Activated T-cell treated with anti-CD3 and anti-CD28 coated beads, Interleukin-2, amount 50 U/mL, for 48 hours (primary cell): ENCODE measurements around the gene HTR4.
"Not testable (repeated sequence)": the region's sequence is repeated elsewhere in the genome, so short reads cannot be mapped to it uniquely, and the experiment has no call there.

Experiments
- DNase-seq, 2 experiments: peaks; one replicate each; pipeline ENCODE4 v3.0.0-alpha.2; 2020

Gene HTR4, protein sequence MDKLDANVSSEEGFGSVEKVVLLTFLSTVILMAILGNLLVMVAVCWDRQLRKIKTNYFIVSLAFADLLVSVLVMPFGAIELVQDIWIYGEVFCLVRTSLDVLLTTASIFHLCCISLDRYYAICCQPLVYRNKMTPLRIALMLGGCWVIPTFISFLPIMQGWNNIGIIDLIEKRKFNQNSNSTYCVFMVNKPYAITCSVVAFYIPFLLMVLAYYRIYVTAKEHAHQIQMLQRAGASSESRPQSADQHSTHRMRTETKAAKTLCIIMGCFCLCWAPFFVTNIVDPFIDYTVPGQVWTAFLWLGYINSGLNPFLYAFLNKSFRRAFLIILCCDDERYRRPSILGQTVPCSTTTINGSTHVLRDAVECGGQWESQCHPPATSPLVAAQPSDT

DNA sequence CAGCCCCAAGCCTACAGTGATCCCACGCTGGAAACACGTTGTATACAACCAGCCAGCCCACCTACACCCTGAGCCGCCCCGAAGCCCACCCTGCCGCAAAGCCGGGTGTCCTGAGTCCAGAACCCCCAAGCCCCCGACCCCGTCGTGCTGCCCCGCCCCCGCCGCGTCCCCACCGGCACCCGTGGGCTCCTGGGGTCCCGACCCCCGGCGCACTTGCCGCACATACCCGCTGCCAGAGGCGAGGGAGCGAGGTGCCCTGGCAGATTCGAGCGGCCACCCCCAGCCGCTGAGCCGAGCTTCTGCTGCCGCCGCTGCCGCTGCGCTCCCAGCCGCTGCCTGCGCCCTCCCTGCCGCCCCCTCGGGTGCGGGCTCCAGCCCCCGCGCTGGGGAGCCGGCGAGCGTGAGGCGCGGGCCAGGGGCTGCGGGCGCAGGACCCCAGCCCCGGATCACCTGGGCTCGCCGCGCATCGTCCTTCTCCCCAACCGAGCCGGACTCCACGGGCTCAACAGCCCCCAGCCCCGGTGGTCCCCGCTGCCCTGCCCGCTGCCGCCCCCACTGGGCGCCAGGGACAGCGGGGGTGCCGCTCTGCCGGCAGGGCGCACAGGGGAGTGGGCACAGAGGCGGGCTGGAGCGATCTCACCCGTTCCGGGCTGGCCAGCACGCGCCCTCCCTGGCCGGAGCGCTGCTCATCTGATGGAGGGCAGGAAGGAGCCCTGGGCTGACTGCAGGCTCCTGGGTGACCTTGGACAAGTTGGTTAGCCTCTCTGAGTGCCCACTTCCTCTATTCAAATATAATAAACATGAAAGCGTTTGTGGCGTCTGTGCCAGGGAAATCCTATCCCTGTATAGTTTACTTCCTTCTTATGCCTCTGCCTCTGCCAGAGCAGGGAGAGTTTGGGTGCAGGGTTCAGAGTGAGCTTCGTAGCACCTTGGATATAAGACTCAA is at the start of gene HTR4:
HTR4 (minus strand) TSS at position 692 of the 946 bp plus-strand sequence. CDS start 17,513 bp downstream, outside the sequence.
- no peak for DNase-seq

DNA sequence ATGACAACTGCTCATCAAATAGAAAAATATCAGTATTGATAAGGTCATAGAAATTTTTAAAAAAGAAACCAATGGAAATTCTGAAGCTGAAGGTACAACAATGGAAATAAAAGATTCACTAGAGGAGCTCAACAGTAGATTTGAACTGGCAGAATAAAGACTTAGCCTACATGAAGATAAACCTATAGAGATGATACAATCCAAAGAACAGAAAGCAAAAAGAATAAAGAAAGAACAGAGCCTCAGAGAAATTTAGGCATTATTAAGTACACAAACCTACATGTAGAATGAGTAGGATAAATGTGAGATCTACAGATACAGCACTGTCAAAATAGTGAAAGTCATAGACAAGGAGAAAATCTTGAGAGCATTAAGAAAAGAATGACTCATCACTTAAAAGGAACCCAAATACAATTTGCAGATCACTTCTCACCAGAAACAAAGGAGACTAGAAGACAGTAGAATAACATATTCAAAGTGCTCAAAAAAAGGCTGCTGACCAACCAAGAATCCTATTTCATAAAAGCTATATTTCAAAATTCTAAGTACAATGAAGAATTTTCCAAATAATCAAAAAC is 47.8 kb upstream of the HTR4 start:
- no peak for DNase-seq

DNA sequence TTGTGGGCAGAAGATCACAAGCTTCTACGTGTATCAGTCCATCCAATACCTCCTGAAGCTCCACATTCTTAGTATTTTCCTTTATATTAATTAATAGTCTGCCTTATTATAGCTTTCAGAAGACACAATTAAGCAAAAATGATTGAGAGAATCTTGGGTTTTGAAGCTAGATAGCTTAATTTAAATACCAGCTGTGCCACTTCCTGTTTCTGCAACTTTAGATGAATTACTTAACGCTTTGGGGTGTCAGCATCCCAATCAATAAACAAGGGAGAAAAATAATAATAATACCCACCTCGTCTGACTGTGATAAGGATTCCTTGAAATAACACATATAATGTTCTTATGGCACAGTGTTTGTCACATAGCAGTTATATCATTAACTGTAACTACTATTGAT is 44.7 kb upstream of the HTR4 start:
- DNase-seq = no peak

DNA sequence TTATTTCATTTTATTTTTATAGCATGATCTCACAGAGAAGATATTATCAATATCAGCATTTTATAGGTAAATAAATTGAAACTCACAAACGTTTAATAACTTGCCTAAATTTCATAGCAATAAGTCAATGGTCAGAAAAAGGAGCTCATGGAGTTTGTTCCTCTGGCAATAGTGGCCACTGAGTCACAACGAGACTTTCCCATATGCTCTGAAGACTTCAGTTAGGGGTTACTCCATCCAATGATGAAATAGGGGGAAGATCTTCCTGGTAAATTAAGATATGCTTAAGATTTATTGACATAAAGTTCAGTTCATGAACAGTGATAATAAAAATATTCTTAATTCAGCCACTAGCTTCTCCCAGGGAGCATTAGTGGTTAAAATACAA is 43.5 kb upstream of the HTR4 start:
- no peak for DNase-seq

DNA sequence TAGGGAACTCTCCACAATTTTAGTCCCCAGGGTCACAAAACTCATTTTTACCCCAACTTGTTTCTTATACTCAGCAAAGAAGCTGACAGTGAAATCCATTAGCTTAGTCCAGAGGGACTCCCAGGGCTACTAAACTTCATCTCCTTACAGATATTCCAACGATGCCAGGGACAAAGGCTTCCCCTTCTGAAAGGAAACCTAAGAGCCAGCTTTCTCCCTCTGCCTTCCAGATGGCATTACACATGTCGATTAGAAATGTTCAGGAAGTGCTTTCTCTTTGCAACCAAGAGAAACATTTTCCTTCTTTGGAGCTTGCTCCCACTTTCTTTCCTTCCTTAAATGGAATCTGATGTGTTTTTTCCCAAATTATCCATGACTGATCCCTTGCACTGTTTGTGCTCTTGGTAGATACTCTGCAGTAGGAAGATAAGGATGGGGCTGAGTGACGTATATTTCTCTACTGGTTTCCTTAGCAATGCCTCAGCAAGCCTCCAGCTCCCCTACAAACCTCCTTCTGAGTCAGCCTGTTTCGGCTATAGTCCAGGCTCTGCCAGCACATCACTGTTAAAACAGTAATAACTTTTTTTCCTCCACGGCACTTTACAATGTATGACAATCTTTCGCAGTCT is 43.0 kb upstream of the HTR4 start:
- DNase-seq = no peak

DNA sequence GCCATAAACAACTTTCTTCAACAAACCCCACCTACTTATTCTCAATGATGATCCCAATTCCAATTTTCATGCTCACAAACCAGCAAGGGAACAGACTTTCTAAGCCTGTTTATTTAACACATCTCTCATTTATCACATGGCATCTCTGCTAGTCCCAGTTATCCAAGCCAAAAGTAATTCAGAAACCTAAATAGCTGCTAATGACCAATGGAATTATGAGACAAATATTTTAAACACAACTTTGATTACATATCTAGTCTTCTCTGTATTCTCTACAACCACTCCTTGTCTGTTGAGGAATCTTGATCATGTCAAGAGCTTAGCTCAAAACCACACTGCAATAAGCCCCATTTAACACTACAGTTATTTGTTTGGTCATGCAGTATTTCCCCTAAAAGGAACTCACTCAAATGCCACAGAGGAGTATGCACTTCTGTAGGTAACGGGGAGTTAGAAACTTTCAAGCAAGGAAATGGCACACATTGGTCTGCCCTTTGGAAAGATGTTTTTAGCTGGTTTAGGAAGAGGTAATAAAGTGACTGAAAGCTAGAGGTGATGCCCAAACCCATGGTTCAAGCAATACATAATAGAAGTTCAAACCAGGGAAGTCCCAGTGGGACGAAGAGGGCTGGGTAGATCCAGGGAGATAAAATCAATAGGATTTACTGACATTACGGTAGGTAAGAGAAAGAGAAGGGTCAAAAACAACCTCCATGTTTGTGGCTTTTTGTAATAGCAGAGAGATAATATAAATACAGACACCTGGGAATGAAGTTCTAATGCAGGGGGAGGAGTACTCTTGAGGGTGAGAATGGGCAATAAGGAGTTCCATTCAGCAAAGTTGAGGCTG is 42.1 kb upstream of the HTR4 start:
- DNase-seq = no peak

DNA sequence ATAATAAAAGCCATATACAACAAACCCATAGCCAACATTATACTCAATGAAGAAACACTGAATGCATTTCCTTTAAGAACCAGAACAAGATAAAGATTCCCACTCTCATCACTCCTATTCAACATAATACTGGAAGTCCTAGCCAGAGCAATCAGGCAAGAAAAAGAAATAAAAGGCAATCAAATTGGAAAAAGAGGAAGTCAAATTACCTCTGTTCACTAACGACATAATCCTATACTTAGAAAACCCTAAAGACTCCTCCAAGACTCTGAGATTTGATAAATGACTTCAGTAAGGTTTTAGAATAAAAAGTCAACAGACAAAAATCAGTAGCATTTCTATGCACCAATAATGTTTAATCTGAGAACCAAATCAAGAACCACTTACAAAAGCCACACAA is 36.6 kb upstream of the HTR4 start:
- no peak for DNase-seq

DNA sequence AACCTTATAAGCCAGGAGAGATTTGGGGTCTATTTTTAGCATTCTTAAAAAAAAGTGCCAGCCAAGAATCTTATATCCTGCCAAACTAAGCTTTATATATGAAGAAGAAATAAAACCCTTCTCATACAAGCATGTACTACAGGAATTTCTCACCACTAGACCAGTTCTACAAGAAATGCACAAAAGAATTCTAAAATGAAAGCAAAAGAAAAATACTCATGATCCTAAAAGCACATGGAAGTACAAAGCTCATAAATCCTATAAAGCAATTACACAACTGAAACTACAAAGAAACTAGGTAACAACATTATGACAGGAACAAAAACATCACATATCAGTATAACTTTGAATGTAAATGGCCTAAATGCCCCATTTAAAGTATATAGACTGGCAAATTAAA is 34.5 kb upstream of the HTR4 start:
- DNase-seq = no peak

DNA sequence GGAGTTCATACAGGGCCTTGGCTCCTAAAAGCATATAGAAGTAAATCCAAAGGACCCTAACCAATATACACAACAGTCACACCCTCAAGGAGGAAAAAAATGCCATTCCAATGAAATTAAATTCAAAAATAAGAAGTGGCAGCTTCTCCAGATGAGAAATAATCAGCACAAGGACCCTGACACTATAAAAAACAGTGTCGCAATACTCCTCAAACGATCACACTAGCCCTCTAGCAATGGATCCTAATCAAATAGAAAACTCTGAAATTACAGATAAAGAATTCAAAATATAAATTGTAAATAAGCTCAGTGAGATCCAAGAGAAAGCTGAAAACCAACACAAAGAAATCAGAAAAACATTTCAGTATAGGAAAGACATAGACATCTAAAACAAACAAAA is 33.5 kb upstream of the HTR4 start:
- DNase-seq = no peak

DNA sequence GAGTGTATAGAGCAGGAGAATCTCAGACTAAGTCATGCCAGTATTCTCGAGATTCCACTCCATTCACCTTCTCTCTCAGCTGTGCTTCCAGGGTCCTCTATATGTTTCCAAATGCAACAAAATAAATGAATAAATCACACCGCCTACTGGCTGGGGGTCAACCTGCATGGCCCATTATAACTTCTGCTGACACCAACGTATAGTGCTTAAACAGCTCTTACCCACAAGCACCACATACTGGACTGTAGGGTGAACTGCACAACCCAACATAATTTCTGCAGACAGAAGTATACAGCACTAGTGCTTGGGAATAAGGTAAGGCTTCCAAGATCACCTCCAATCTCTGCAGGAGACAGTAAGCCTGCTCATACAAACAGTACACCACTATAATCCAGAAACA is 33.1 kb upstream of the HTR4 start:
- no peak for DNase-seq

DNA sequence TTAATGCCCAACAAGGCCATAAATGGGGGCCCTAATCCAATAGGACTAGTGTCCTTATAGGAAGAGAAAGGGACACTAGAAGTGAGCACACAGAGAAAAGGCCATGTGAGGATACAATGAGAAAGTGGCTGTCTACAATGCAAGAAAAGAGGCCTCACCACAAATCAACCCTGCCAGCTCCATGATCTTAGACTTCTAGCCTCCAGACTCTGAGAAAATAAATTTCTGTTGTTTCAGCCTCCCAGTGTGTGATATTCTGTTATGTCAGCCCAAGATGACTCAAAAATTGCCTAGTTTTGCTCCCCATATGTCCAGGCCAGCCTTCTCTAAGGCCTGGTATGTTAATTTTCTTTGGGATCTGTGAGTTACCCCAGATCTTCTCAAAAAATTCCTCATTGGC is 32.3 kb upstream of the HTR4 start:
- DNase-seq = no peak

DNA sequence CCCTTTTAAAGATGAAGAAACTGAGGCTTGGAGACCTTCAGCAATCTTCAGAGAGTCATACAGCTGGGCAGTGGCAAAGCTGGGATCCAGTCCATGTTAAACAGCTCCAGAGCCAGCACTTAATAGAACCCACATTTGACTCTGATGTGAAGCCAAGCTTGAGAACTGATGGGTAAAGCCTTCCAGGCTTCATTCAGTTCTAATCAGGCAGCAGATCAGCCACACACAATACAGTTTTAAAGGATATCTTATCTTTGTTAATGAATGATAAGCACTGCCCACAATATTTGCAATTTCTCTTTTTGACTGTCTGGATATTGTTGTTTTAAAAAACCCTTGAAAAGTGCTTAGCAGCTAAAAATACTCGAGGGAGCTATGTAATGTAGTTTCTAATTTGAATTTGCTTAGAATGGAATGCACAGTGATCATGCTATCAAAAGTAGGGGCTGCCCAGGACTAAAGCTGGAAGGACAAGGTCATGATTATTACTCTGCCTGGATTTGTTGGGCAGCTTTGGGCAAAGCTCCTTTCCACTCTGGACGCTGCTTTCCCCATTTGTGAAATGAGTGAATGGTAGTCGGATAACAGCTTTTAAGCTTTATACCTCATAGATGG is 31.3 kb upstream of the HTR4 start:
- no peak for DNase-seq

DNA sequence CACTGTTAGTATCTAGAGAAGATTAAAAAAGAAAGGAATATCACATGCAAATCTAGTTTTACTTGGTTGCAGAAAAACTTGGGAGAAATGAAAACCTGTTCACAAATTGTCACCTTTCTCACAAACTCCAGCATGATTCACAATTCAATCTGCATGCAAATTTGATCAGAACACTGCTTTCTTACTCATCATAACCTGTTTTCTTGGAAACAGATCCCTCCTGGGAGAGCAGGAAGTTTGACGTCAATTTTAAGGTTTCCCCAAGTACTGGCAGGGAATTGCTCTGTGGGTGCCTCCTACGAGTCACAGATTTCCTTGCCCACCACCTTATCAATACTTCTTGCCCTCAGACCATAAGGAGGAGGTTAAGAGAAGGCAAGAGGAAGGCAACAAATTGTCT is 30.2 kb upstream of the HTR4 start:
- DNase-seq = no peak

DNA sequence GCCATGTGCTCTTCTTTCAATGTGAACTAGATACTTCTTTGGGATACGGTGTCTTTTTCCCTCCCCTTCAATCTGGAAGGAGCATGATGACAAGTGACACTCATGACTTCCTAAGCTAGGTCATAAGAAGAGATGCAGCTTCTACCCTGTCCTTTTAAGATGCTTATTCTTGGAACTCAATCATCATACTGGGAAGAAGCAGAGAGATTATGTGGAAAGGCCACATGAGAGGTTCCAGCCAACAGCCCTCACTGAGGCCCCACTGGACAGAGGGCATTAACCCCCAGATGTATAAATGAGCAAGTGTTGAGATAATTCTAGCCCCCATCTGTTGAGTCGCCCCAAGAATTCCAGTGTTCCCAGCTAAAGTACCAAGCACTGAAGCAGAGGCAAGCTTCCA is 29.3 kb upstream of the HTR4 start:
- no peak for DNase-seq

DNA sequence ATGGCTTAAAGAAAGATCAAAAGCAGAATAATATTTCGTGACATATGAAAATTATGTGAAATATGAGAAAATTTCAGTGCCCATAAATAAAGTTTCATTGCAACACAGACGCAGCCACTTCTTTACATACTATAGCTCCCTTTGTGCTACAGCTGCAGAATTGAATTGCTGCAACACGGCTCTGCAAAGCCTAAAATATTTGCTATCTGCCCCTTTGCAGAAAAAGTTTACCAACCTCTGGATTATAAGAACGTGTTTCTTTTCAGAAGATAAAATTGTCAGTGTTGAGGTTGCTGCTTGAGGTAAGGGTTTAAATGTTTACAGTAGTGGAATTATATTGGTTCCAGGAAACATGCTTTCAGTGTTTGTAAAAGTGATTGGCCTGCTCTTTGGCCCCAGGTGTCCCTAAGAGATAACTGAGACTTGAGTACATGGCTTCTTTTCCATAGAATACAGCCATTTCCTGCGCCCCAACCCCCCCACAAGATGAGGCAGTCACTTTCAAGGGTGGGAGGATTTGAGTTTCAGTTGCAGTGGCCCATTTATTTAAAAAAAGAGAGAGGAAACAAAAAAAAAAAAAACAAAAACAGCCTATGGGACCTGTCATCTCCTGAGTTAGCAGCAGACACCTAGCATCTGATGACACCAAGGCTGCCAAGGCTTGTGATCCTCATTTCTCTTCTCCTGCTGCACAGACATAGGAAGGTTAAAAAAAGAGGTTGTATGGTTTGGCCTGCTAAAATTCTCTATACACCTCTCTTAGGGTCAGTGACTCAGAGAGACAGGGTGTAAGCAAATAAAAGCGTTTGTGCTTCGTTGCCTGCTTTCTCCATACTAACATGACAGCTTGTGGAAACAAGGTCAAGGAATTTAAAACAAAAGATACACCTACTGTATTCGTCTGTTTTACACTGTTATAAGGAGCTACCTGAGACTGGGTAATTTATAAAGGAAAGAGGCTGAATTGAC is 28.0 kb upstream of the HTR4 start:
- no peak for DNase-seq

DNA sequence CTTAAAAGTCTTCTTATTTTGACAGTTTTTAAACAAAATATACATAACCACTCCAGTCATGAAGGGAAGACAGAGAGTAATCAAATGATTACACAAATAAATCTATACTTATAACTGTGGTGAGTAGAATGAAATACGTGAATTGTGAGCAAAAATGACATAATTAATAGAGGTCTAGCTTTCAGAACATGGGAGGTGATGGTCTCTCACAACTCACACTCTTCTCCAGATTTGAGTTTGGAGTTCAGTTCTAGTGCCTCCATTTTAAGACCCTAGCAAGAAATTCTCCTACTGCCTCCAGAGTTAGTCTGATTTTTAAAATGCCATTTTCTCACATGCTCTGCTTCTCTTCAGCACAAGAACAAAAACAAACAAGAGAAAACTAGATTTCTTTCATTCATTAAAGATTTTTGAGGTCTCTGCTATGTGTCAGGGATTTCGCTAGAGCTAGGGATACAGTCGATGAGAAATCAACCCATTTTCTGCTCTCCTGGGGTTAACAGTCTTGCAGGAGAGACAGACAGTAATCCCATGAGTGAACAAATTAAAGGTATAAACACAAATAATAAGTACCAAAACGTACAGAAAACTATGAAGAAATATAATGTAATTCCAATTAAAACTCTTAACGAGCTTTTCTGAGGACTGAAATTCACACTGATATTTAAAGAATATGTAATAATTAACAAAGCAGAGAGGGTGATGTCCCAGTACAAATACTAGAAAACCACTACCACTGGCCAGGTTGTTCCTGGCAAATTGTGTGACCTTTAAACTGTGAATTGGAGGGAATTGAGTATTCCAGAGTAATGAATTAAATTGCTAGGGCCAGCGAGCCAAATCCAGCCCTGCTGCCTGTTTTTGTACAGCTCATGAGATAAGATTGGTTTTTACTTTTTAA is 27.1 kb upstream of the HTR4 start:
- no peak for DNase-seq

DNA sequence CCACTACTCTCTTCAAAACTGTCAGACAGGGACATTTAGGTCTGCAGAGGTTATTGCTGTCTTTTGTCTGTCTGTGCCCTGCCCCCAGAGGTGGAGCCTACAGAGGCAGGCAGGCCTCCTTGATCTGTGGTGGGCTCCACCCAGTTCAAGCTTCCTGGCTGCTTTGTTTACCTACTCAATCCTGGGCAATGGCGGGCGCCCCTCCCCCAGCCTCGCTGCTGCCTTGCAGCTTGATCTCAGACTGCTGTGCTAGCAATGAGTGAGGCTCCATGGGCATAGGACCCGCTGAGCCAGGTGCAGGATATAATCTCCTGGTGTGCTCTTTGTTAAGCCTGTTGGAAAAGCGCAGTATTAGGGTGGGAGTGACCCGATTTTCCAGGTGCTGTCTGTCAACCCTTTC is 19.4 kb upstream of the HTR4 start:
- not testable (repeated sequence) for DNase-seq

DNA sequence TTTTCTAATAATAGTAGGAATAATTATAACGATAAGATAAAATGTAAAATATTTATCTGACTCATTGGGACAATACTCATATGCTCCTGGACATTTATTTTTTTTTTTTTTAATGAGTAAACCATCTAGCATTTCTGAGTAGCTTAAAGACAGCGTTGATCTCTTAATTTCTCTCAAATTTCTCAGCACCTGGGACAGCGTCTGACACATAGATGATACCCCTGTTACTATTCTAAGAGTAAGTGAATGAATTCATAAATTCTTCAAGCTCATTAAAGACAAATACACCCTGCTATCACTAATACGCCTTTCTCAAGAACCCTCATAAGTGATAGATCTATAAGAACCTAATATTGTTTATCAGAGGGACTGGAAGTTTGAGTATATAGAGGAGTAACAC is 12.0 kb upstream of the HTR4 start:
- no peak for DNase-seq

DNA sequence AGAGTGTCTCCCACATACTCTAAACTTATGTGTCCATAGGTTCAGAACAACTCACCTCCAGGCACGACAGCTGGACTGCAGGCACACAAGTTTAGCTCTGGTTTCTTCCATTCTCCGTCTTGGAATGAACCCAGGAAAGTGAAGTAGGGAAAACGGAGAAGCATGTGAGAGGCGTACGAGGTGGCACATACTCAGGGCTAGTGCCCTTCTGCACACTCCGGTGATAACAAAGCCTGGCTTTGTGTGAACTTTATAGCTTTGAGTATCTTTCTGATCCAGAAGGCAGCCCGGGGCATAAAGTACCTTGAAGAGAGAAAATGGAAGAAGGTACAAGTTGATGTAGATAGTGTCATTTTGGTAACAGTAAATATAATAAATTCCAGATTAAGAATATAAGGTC is 11.1 kb upstream of the HTR4 start:
- no peak for DNase-seq

DNA sequence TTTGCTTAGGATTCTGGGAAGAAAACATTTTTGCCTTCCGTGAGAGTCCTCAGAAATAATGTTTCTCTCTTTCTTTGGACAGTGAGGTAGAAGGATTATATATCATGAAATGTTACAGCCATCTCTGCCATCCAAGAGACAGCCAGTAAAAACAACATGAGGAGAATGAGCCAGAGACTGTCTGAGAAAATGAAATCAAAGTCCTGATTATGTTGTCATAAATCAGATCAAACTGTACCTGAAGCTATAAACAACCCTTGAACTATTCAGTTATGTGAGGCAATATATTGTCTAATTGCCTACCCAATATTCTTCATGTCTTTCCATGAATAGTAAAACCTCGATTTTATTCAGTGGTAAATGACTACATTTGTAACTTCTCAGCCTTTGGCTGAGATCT is 9.2 kb upstream of the HTR4 start:
- no peak for DNase-seq
